NCI-H526 (cell line): ENCODE results near the gene GAS2L2.
"Not testable (repeated sequence)": the region's sequence is repeated elsewhere in the genome, so short reads cannot be mapped to it uniquely, and the experiment has no call there.

Experiments
- DNase-seq, 2 experiments: peaks; one replicate each; lab custom pipeline; 2025; lab: John Stamatoyannopoulos, UW

Gene GAS2L2

GRCh38 chr17:35727635-35728034 lies 25.4 kb downstream of the GAS2L2 start:
- DNase-seq: no peak

GRCh38 chr17:35726953-35727460 lies 26.0 kb downstream of the GAS2L2 start:
- no peak for DNase-seq

- no peak for DNase-seq
These were observed 26.7 kb downstream of the GAS2L2 start for GRCh38 chr17:35726127-35726952.

- no peak for DNase-seq
These were observed 27.3 kb downstream of the GAS2L2 start for GRCh38 chr17:35725802-35726126.

GRCh38 chr17:35725058-35725457 lies 28.0 kb downstream of the GAS2L2 start:
- DNase-seq: no peak

GRCh38 chr17:35723735-35724134 lies 29.3 kb downstream of the GAS2L2 start:
- DNase-seq: no peak

- no peak for DNase-seq
These were observed 35.6 kb downstream of the GAS2L2 start for GRCh38 chr17:35717475-35717874.

- no peak for DNase-seq
These were observed 36.1 kb downstream of the GAS2L2 start for GRCh38 chr17:35716897-35717465.

GRCh38 chr17:35716173-35716572 lies 36.9 kb downstream of the GAS2L2 start:
- DNase-seq: no peak

- no peak for DNase-seq
These were observed 37.6 kb downstream of the GAS2L2 start for GRCh38 chr17:35715416-35715815.

GRCh38 chr17:35714988-35715387 lies 38.1 kb downstream of the GAS2L2 start:
- DNase-seq: no peak

GRCh38 chr17:35713069-35713728 lies 39.8 kb downstream of the GAS2L2 start:
- no peak for DNase-seq

- DNase-seq: no peak
These were observed 42.1 kb downstream of the GAS2L2 start for GRCh38 chr17:35710950-35711349.

- DNase-seq: no peak
These were observed 43.2 kb downstream of the GAS2L2 start for GRCh38 chr17:35709874-35710273.

GRCh38 chr17:35708951-35709350 lies 44.1 kb downstream of the GAS2L2 start:
- DNase-seq: no peak

GRCh38 chr17:35708149-35708548 lies 44.9 kb downstream of the GAS2L2 start:
- DNase-seq: no peak

- no peak for DNase-seq
These were observed 47.3 kb downstream of the GAS2L2 start for GRCh38 chr17:35705705-35706104.

- no peak for DNase-seq
These were observed 47.8 kb downstream of the GAS2L2 start for GRCh38 chr17:35705230-35705629.

GRCh38 chr17:35703308-35703707 lies 49.7 kb downstream of the GAS2L2 start:
- DNase-seq: not testable (repeated sequence)

GRCh38 chr17:35701491-35701890 lies 51.5 kb downstream of the GAS2L2 start:
- DNase-seq: no peak

GRCh38 chr17:35700150-35700549 lies 52.9 kb downstream of the GAS2L2 start:
- DNase-seq: no peak

GRCh38 chr17:35698800-35699199 lies 54.2 kb downstream of the GAS2L2 start:
- no peak for DNase-seq

GRCh38 chr17:35695613-35696012 lies 57.4 kb downstream of the GAS2L2 start:
- DNase-seq: no peak
